K562 (cell line): ENCODE data around the gene SNCA. TPM values are rescaled to one million over a fixed set of nuclear protein-coding genes. Genes with fewer than 3 reads are reported as not detected.

ENCODE experiments used
- ERF ChIP-seq: fragments of 450-650 bp; formaldehyde crosslinking; IDR thresholded peaks from 2 replicates; pipeline ENCODE4 v1.4.0; 2020; ENCODE audit warnings: mild to moderate bottlenecking, mixed read lengths
- GATAD2B ChIP-seq: fragments of 450-650 bp; IDR thresholded peaks from 2 replicates; pipeline ENCODE4 v1.6.1; 2017; ENCODE audit warnings: mild to moderate bottlenecking, borderline replicate concordance
- HNRNPK ChIP-seq: fragments of 200-400 bp; formaldehyde crosslinking; IDR thresholded peaks from one replicate; pipeline ENCODE4 v1.6.1; 2018; ENCODE audit warnings: mild to moderate bottlenecking, low read depth, low read length; ENCODE audit not compliant: poor library complexity, severe bottlenecking
- ZNF133 ChIP-seq: fragments of 250-450 bp; sonication (Bioruptor Pico); IDR thresholded peaks from 2 replicates; pipeline ENCODE4 v1.4.0; 2020; ENCODE audit warnings: mild to moderate bottlenecking
- ZNF407 ChIP-seq: fragments of 450-650 bp; IDR thresholded peaks from 2 replicates; pipeline ENCODE4 v1.6.1; 2016; ENCODE audit warnings: low read depth
- ZNF584 ChIP-seq: fragments of 200-800 bp; sonication (Bioruptor generic); IDR thresholded peaks from 2 replicates; pipeline ENCODE4 v1.6.1; 2016; ENCODE audit warnings: low read depth, mild to moderate bottlenecking, missing genetic modification characterization, missing compliant biosample characterization
- polyA plus RNA-seq, 8 experiments: library from polyadenylated mRNA; depleted of rRNA in 4 of 8; stranded (reverse) in 5 of 8; unstranded in 3 of 8; fragments of >200 nt; fragmentation: Nextera tagmentation in 2 of 8; fragmentation: Illumina TruSeq in 1 of 8; extraction: Ambion mirVana in 2 of 8; extraction: Trizol in 1 of 8; gene quantifications; 2 replicates each; pipeline versions ENCODE4 v1.2.1 to v1.2.3, GENCODE V29; 2011 to 2014; ENCODE audit warnings: inconsistent platforms in 1 of 8, missing spikeins in 1 of 8
- total RNA-seq, 7 experiments: library from RNA; depleted of rRNA in 6 of 7; stranded (reverse); fragments of >200 nt in 6 of 7; fragmentation: Illumina TruSeq in 2 of 7; extraction: Trizol in 2 of 7; gene quantifications; 2 replicates each; pipeline versions ENCODE4 v1.2.1 to v1.2.3, GENCODE V29; 2011 to 2021; ENCODE audit warnings: low replicate concordance in 1 of 7
- TF ChIP-seq, protein P1 (sequence below), 2 experiments: fragments of 450-650 bp; IDR thresholded peaks; 2 replicates each; pipeline ENCODE4 v1.6.1; 2018; ENCODE audit warnings: mild to moderate bottlenecking in 2 of 2, low read depth in 1 of 2; ENCODE audit not compliant: partially characterized antibody in 2 of 2

Gene SNCA
- total and polyA plus RNA-seq, 9 of the 15 experiments (the other 6 are each of a cell fraction or from before 2014, with no cell fraction given), result 1.7 to 12.6 (median 3.6) TPM

DNA sequence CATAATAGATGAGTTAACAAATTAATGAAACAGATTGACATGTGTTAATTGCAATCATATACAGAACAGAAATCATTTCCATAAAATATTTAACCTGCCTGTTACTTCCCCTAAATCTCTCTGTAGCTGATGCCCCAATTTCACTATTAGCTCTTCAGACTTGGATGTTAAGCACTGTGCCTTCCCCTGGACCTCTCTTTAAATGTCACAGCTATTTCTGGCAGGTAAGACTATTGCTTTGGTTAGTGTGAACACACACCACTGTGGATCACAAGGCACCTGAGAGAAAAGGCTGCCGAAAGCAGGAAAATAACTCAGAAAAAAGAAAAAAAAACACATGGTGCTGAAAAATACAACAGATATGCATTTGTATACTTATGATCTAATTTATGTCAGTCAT lies 91.3 kb downstream of the SNCA start (continued):
- TF ChIP-seq ZNF407 (no peak), GATAD2B (no peak), ERF (CRISPR knock-in tag) (no peak), HNRNPK (no peak), ZNF584 (CRISPR knock-in tag) (no peak), ZNF133 (CRISPR knock-in tag) (no peak)
- TF ChIP-seq, protein P1, sequence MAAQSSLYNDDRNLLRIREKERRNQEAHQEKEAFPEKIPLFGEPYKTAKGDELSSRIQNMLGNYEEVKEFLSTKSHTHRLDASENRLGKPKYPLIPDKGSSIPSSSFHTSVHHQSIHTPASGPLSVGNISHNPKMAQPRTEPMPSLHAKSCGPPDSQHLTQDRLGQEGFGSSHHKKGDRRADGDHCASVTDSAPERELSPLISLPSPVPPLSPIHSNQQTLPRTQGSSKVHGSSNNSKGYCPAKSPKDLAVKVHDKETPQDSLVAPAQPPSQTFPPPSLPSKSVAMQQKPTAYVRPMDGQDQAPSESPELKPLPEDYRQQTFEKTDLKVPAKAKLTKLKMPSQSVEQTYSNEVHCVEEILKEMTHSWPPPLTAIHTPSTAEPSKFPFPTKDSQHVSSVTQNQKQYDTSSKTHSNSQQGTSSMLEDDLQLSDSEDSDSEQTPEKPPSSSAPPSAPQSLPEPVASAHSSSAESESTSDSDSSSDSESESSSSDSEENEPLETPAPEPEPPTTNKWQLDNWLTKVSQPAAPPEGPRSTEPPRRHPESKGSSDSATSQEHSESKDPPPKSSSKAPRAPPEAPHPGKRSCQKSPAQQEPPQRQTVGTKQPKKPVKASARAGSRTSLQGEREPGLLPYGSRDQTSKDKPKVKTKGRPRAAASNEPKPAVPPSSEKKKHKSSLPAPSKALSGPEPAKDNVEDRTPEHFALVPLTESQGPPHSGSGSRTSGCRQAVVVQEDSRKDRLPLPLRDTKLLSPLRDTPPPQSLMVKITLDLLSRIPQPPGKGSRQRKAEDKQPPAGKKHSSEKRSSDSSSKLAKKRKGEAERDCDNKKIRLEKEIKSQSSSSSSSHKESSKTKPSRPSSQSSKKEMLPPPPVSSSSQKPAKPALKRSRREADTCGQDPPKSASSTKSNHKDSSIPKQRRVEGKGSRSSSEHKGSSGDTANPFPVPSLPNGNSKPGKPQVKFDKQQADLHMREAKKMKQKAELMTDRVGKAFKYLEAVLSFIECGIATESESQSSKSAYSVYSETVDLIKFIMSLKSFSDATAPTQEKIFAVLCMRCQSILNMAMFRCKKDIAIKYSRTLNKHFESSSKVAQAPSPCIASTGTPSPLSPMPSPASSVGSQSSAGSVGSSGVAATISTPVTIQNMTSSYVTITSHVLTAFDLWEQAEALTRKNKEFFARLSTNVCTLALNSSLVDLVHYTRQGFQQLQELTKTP (IDR thresholded peaks at IDR 0.05; ENCODE audit: low read depth in 1 of 2, partially characterized antibody in 2 of 2), result no peak
